ENCODE results near the gene CCSER1. TPM values are rescaled to one million over a fixed set of nuclear protein-coding genes. Genes with fewer than 3 reads are reported as not detected.

CCSER1 gene
- total RNA-seq, 1 experiment from 2014 or later, result 5.9 TPM

DNA sequence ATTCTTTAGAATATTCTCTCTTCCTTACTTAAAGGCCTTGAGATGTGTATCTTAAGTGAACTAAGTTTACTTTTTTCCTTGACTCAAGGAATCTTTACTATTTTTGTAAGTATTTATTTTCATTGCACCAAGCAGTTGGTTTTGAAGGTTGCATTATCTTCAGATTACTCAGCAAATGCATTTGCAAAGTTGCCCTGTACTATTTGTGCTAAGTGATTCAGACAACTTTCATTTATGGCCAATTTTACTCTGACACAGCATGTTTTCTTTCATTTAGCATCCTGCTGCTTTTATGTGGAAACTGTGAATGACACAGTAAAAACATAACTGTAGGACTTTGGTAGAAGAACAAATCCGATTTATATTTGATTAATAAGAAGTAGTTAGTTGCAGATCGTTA, 191.0 kb downstream of the CCSER1 start:
- no peak overlapping the region for H3K4me2 ChIP-seq
- H3K36me3 ChIP-seq (ENCODE audit: low read depth), result no peaks in the 10 kb centered on the region
- H2AFZ ChIP-seq, result no peak overlapping the region
- intact Hi-C loops (cut with micrococcal nuclease; ENCODE audit: unreplicated experiment), result no loop called here
- BruUV-seq (replicated peaks), result no TSS peak
- no peaks in the 10 kb centered on the region for H3K79me2 ChIP-seq (ENCODE audit: low read depth)
- POLR2A ChIA-PET (ENCODE audit: unreplicated experiment), result no interaction called here
- no peaks in the 10 kb centered on the region for H3K9me3 ChIP-seq (ENCODE audit: insufficient read depth, low read depth)
- H3K4me3 ChIP-seq, result no peak overlapping the region
- no peaks in the 10 kb centered on the region for H3K9me2 ChIP-seq (ENCODE audit: insufficient read depth)
- CTCF ChIA-PET, result no interaction called here
- no peaks in the 10 kb centered on the region for H3K27me3 ChIP-seq (ENCODE audit: insufficient read depth, low read depth)
- no peaks in the 10 kb centered on the region for H3F3A ChIP-seq (ENCODE audit: insufficient read depth, low read depth)
- no peak for DNase-seq
- H4K20me1 ChIP-seq (ENCODE audit: insufficient read depth), result no peaks in the 10 kb centered on the region
- no peak overlapping the region for H3K27ac ChIP-seq
- no peaks in the 10 kb centered on the region for H3K4me1 ChIP-seq (replicated peaks; ENCODE audit: insufficient read depth)
- TF ChIP-seq EZH2 (IDR thresholded peaks at IDR 0.05; ENCODE audit: low read depth) (no peak), CTCF (conservative IDR thresholded peaks at IDR 0.05) (no peak)

DNA sequence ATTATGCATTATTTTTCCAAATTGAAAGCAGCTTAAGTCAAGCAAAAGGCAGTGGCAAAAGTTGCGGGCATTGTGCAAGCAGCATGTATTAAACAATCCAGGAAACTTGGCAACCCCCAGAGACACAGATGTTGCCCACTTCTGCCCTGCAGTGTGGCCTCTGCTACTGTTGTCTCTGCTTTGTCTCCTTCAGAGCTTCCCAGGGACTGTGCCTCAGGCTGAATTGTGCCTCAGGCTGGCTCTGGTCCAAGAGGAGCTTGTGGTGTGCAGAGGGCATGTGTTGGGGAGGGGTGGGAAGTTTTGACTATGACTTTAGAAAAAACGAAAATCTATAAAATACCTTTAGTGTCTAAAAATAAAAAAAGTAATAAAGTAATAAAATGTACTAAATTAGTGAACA, 201.4 kb downstream of the CCSER1 start:
- Histone ChIP-seq H4K20me1 (ENCODE audit: insufficient read depth) (no peaks in the 10 kb centered on the region), H3K27ac (no peak overlapping the region), H3K79me2 (ENCODE audit: low read depth) (no peaks in the 10 kb centered on the region), H3K4me2 (no peak overlapping the region), H3K36me3 (ENCODE audit: low read depth) (no peaks in the 10 kb centered on the region), H3K9me3 (ENCODE audit: insufficient read depth, low read depth) (no peaks in the 10 kb centered on the region), H3K4me1 (replicated peaks; ENCODE audit: insufficient read depth) (no peaks in the 10 kb centered on the region), H3K27me3 (ENCODE audit: insufficient read depth, low read depth) (no peaks in the 10 kb centered on the region), H3K9me2 (ENCODE audit: insufficient read depth) (no peaks in the 10 kb centered on the region), H2AFZ (no peak overlapping the region), H3F3A (ENCODE audit: insufficient read depth, low read depth) (no peaks in the 10 kb centered on the region), H3K4me3 (no peak overlapping the region)
- TF ChIP-seq EZH2 (IDR thresholded peaks at IDR 0.05; ENCODE audit: low read depth) (no peak), CTCF (conservative IDR thresholded peaks at IDR 0.05) (no peak)
- POLR2A ChIA-PET (ENCODE audit: unreplicated experiment), result interaction anchor here (0.5 kb wide), 1 partner anchor 576 kb away, joined by 3 read pairs; no protein-coding TSS in a partner anchor
- intact Hi-C loops (cut with micrococcal nuclease; ENCODE audit: unreplicated experiment), result no loop called here
- BruUV-seq (replicated peaks), result no TSS peak
- CTCF ChIA-PET, result no interaction called here
- DNase-seq, result peak in 1 of 2 experiments; percentile 41

DNA sequence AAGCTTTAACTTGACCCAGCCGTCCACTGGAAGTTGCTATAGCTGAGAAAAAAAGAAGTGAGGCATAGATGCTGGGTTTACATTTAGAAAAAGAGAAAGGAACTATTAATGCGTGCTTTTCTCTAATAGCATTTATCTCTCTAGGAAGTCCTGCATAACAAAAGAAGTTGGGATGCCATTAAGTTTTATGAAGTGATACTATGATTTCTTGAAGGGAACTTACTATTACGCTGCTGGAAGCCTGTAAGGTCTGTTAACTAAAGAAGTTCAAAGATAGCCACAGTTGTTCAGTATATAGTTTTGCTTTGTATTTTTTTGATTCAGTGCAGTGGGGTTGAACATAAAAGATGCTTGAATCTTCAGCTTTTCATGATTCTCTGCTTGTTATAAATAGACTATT, 203.4 kb downstream of the CCSER1 start:
- intact Hi-C loops (cut with micrococcal nuclease; ENCODE audit: unreplicated experiment), result no loop called here
- BruUV-seq (replicated peaks), result no TSS peak
- no peaks in the 10 kb centered on the region for H3F3A ChIP-seq (ENCODE audit: insufficient read depth, low read depth)
- no peaks in the 10 kb centered on the region for H4K20me1 ChIP-seq (ENCODE audit: insufficient read depth)
- no peaks in the 10 kb centered on the region for H3K36me3 ChIP-seq (ENCODE audit: low read depth)
- H3K4me2 ChIP-seq, result no peak overlapping the region
- no peaks in the 10 kb centered on the region for H3K9me3 ChIP-seq (ENCODE audit: insufficient read depth, low read depth)
- H3K27ac ChIP-seq, result no peak overlapping the region
- H3K4me1 ChIP-seq (replicated peaks; ENCODE audit: insufficient read depth), result no peaks in the 10 kb centered on the region
- no peak for DNase-seq
- H3K27me3 ChIP-seq (ENCODE audit: insufficient read depth, low read depth), result no peaks in the 10 kb centered on the region
- POLR2A ChIA-PET (ENCODE audit: unreplicated experiment), result no interaction called here
- H3K4me3 ChIP-seq, result no peak overlapping the region
- no peaks in the 10 kb centered on the region for H3K79me2 ChIP-seq (ENCODE audit: low read depth)
- CTCF ChIA-PET, result no interaction called here
- no peak for TF ChIP-seq CTCF (conservative IDR thresholded peaks at IDR 0.05)
- no peak for TF ChIP-seq EZH2 (IDR thresholded peaks at IDR 0.05; ENCODE audit: low read depth)
- H2AFZ ChIP-seq, result no peak overlapping the region
- no peaks in the 10 kb centered on the region for H3K9me2 ChIP-seq (ENCODE audit: insufficient read depth)

All from PC-9 (cell line).